Activated CD4-positive, CD25-positive, alpha-beta regulatory T cell treated with anti-CD3 and anti-CD28 coated beads, Interleukin-2, amount 50 U/mL, for 24 hours (primary cell): ENCODE measurements around the gene LRRC7.
"Not testable (repeated sequence)": the region's sequence is repeated elsewhere in the genome, so short reads cannot be mapped to it uniquely, and the experiment has no call there.

ENCODE experiments used
- ATAC-seq, 2 donors: fragments of 150-1000 bp; cut with Tn5 transposase; one replicate each; pipeline ENCODE4 v1.10.0; 2021; ENCODE audit warnings: mild to moderate bottlenecking in 1 of 2, moderate library complexity in 1 of 2

Gene LRRC7

GRCh38 chr1:69911301-69911801 lies 343.6 kb downstream of the LRRC7 start:
- ATAC-seq, result no peak

GRCh38 chr1:69913977-69914376 lies 346.3 kb downstream of the LRRC7 start:
- ATAC-seq, result no peak

GRCh38 chr1:69914976-69915765 lies 347.4 kb downstream of the LRRC7 start:
- no peak for ATAC-seq

- no peak for ATAC-seq
Measured at GRCh38 chr1:69919129-69919921, 351.6 kb downstream of the LRRC7 start.

- ATAC-seq, result no peak
Measured at GRCh38 chr1:69919922-69920273, 352.2 kb downstream of the LRRC7 start.

- no peak for ATAC-seq
Measured at GRCh38 chr1:69920426-69920825, 352.7 kb downstream of the LRRC7 start.

- ATAC-seq, result no peak
Measured at GRCh38 chr1:69921486-69921885, 353.8 kb downstream of the LRRC7 start.

GRCh38 chr1:69928234-69928633 lies 360.5 kb downstream of the LRRC7 start:
- ATAC-seq, result not testable (repeated sequence)

GRCh38 chr1:69929308-69930057 lies 361.8 kb downstream of the LRRC7 start:
- ATAC-seq, result no peak

- ATAC-seq, result no peak
Measured at GRCh38 chr1:69930396-69930795, 362.7 kb downstream of the LRRC7 start.

GRCh38 chr1:69932760-69933159 lies 365.0 kb downstream of the LRRC7 start:
- ATAC-seq, result no peak

- no peak for ATAC-seq
Measured at GRCh38 chr1:69940231-69940630, 372.5 kb downstream of the LRRC7 start.

- no peak for ATAC-seq
Measured at GRCh38 chr1:69940816-69941215, 373.1 kb downstream of the LRRC7 start.

GRCh38 chr1:69943030-69943429 lies 375.3 kb downstream of the LRRC7 start:
- ATAC-seq, result no peak

- ATAC-seq, result no peak
Measured at GRCh38 chr1:69946935-69947334, 379.2 kb downstream of the LRRC7 start.

- no peak for ATAC-seq
Measured at GRCh38 chr1:69947837-69948236, 380.1 kb downstream of the LRRC7 start.

GRCh38 chr1:69952676-69953075 lies 385.0 kb downstream of the LRRC7 start:
- ATAC-seq, result no peak

GRCh38 chr1:69962452-69962851 lies 394.7 kb downstream of the LRRC7 start:
- not testable (repeated sequence) for ATAC-seq

GRCh38 chr1:69967245-69967766 lies 399.6 kb downstream of the LRRC7 start:
- no peak for ATAC-seq

GRCh38 chr1:69976896-69977295 lies 409.2 kb downstream of the LRRC7 start:
- no peak for ATAC-seq

GRCh38 chr1:69982992-69983391 lies 415.3 kb downstream of the LRRC7 start:
- ATAC-seq, result no peak

- ATAC-seq, result no peak
Measured at GRCh38 chr1:69985376-69985775, 417.7 kb downstream of the LRRC7 start.

GRCh38 chr1:69985901-69986439 lies 418.2 kb downstream of the LRRC7 start:
- no peak for ATAC-seq
